ENCODE data around the gene CTBP1.

CTBP1 gene

GRCh38 chr4:1283711-1284110, 34.8 kb upstream of the CTBP1 start:
- DNase-seq (ENCODE audit: low read depth, low spot score): no peak

- no peak for DNase-seq (ENCODE audit: low read depth, low spot score)
Measured at GRCh38 chr4:1279253-1279652, 30.3 kb upstream of the CTBP1 start.

GRCh38 chr4:1277667-1278665, 29.0 kb upstream of the CTBP1 start:
- DNase-seq (ENCODE audit: low read depth, low spot score): no peak

GRCh38 chr4:1276984-1277383, 28.1 kb upstream of the CTBP1 start:
- no peak for DNase-seq (ENCODE audit: low read depth, low spot score)

- DNase-seq (ENCODE audit: low read depth, low spot score): no peak
Measured at GRCh38 chr4:1274871-1275270, 25.9 kb upstream of the CTBP1 start.

- DNase-seq (ENCODE audit: low read depth, low spot score): no peak
Measured at GRCh38 chr4:1271686-1272085, 22.8 kb upstream of the CTBP1 start.

- DNase-seq (ENCODE audit: low read depth, low spot score): no peak
Measured at GRCh38 chr4:1269209-1269608, 20.3 kb upstream of the CTBP1 start.

GRCh38 chr4:1266881-1267763, 18.2 kb upstream of the CTBP1 start:
- DNase-seq (ENCODE audit: low read depth, low spot score): no peak

GRCh38 chr4:1265351-1265750, 16.4 kb upstream of the CTBP1 start:
- DNase-seq (ENCODE audit: low read depth, low spot score): no peak

GRCh38 chr4:1264942-1265341, 16.0 kb upstream of the CTBP1 start:
- DNase-seq (ENCODE audit: low read depth, low spot score): no peak

- DNase-seq (ENCODE audit: low read depth, low spot score): no peak
Measured at GRCh38 chr4:1261107-1261928, 12.4 kb upstream of the CTBP1 start.

GRCh38 chr4:1260418-1261106, 11.6 kb upstream of the CTBP1 start:
- no peak for DNase-seq (ENCODE audit: low read depth, low spot score)

- no peak for DNase-seq (ENCODE audit: low read depth, low spot score)
Measured at GRCh38 chr4:1259966-1260365, 11.0 kb upstream of the CTBP1 start.

- DNase-seq (ENCODE audit: low read depth, low spot score): no peak
Measured at GRCh38 chr4:1258457-1258856, 9.5 kb upstream of the CTBP1 start.

- no peak for DNase-seq (ENCODE audit: low read depth, low spot score)
Measured at GRCh38 chr4:1255699-1256098, 6.8 kb upstream of the CTBP1 start.

- DNase-seq (ENCODE audit: low read depth, low spot score): no peak
Measured at GRCh38 chr4:1255151-1255550, 6.2 kb upstream of the CTBP1 start.

- no peak for DNase-seq (ENCODE audit: low read depth, low spot score)
Measured at GRCh38 chr4:1253831-1254230, 4.9 kb upstream of the CTBP1 start.

GRCh38 chr4:1252928-1253492, 4.1 kb upstream of the CTBP1 start:
- no peak for DNase-seq (ENCODE audit: low read depth, low spot score)

- DNase-seq (ENCODE audit: low read depth, low spot score): no peak
Measured at GRCh38 chr4:1251773-1252066, 2.8 kb upstream of the CTBP1 start.

- no peak for DNase-seq (ENCODE audit: low read depth, low spot score)
Measured at GRCh38 chr4:1250921-1251772, 2.2 kb upstream of the CTBP1 start.

Data from smooth muscle cell of the brain vasculature (primary cell).